Stimulated activated CD4-positive, alpha-beta T cell treated with anti-CD3 and anti-CD28 coated beads, TNF-alpha, amount 100 ng/mL, for 48 hours (primary cell): ENCODE measurements around the gene PTPN9.
"Not testable (repeated sequence)": the region's sequence is repeated elsewhere in the genome, so short reads cannot be mapped to it uniquely, and the experiment has no call there.

Experiments
- DNase-seq, 3 donors: peaks; one replicate each; pipeline ENCODE4 v3.0.0-alpha.2; 2020; ENCODE audit warnings: low read depth in 3 of 3

The PTPN9 gene

DNA sequence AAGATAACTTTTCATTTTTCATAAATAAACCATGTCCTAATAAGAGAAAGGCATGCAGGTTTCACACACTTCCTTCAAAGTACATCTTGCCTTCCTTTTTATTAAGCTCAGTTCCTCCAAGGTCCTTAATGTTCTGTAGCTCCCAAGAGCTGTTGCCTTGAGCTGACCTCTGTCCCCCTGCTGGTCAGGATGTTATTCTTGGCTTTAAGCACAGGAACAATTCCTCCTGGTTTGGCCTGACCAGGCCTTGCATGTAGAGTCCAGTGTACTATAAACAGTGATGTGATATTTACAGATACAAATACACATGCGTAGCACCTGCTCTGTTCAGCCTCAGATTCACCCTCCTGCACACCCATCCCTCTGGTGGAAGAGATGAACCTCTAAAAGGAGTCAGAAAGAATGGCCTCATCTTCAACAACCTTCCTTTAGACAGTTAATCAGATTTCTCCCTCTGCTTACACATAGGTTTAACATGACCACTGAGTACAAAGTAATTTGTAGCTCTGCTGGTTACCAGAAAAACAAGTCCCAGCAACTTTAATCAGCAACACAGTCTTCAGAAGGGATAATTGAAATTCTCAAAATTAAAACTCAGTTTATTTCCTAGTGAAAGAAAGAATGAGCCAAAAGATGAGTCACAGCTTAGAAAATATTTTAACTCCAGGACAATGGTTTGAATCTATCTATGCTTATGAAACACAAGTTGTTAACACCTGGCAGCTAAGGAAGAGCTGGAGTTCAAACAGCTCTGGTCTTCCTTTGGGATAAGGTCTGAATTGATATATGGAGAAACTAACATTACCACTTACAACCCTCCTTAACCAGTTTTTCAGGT is 46.5 kb downstream of the PTPN9 start:
- no peak for DNase-seq

DNA sequence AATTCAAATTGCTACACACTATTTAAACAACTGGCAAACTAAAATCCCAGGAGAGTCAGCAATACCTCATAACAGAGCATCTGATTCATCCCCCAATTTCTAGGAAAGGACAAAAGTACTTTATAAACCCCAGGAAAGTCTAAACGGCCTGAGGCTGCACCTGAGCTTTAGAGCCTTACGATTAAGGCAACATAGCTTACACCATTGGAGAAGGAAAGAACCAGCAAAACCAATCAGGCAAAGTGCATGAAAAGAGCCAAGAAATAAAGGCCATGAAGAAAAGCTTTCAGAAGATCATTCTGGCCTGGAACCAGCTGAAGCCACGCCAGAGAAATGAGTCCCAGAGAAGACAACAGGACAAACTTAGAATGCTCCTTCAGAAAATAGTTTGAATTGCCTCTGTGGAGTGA is 48.1 kb downstream of the PTPN9 start:
- DNase-seq = no peak

DNA sequence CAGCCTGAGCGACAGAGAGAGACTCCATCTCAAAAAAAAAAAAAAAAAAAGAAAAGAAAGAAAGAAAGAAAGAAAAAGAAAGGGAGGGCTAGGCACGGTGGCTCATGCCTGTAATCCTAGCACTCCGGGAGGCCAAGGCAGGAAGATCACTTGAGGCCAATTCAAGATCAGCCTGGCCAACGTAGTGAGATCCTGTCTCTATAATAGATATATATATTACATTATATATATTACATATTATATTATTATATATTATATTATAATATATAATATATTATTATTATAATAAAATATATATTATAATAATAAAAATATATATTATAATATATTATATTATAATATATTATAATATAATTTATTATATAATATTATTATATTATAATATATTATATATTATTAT is 48.9 kb downstream of the PTPN9 start:
- DNase-seq = no peak

- not testable (repeated sequence) for DNase-seq
Measured at GRCh38 chr15:75525756-75526155, 53.4 kb downstream of the PTPN9 start.

DNA sequence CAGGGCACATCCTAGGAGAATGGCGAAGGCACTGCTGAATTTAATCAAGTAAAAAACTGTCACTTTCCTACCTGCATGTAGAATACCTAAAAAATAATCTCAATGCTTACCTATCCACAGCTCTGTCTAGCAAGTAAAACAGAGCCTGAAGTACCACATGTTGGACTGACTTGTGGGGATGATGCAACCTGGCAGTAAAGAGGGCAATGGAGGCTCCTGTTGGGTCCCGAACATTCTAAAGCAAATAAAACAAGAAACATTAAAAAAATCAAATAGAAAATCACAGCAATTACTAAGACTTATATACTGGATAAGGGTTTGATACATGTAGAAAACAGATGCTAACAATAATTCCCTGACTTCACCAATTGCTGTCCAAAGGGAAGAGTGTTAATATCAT is 56.1 kb downstream of the PTPN9 start:
- no peak for DNase-seq

- DNase-seq = no peak
Measured at GRCh38 chr15:75517233-75517632, 61.9 kb downstream of the PTPN9 start.

GRCh38 chr15:75508840-75509532 is 70.1 kb downstream of the PTPN9 start:
- DNase-seq = peak in 1 of 3 donors; percentile 8

GRCh38 chr15:75502360-75502759 is 76.8 kb downstream of the PTPN9 start:
- DNase-seq = no peak

DNA sequence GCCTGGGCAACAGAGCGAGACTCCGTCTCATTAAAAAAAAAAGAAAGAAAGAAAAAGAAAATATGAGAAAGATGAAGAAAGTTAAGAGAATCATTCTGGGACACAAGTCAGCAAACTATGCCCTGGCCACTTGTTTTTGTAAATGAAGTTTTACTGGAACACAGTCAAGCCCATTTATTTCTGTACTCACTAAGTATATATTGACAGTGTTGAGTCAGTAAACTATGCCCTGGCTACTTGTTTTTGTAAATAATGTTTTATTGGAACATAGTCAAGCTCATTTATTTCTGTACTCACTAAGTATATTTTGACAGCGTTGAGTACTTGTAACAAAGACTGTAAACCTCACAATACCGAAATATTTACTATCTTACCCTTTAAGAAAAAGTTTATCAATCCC is 85.4 kb downstream of the PTPN9 start:
- no peak for DNase-seq

DNA sequence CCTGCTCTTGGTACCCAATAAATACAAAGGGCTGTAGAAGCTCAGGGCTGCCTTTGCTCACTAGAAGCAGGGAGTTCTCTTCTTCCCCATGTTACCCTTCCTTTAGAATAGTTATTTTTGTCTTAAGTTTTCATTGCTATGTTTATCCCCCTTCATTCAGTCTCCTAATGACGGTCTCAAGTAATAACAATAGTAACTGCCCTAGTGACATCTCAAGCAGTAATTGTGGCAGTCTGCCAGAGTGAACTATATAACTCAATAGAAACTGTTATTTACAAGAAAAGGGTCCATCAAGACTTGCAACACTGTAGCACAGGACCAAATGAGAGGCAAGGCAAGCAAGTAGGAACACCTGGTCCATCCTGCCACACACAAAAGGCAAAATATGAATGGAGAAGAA is 95.2 kb downstream of the PTPN9 start:
- DNase-seq = no peak

GRCh38 chr15:75483556-75483955 is 95.6 kb downstream of the PTPN9 start:
- not testable (repeated sequence) for DNase-seq

GRCh38 chr15:75483106-75483505 is 96.0 kb downstream of the PTPN9 start:
- DNase-seq = no peak

GRCh38 chr15:75480463-75480862 is 98.7 kb downstream of the PTPN9 start:
- DNase-seq = not testable (repeated sequence)

- DNase-seq = no peak
Measured at GRCh38 chr15:75479670-75480069, 99.4 kb downstream of the PTPN9 start.

GRCh38 chr15:75477094-75477493 is 102.0 kb downstream of the PTPN9 start:
- DNase-seq = not testable (repeated sequence)

DNA sequence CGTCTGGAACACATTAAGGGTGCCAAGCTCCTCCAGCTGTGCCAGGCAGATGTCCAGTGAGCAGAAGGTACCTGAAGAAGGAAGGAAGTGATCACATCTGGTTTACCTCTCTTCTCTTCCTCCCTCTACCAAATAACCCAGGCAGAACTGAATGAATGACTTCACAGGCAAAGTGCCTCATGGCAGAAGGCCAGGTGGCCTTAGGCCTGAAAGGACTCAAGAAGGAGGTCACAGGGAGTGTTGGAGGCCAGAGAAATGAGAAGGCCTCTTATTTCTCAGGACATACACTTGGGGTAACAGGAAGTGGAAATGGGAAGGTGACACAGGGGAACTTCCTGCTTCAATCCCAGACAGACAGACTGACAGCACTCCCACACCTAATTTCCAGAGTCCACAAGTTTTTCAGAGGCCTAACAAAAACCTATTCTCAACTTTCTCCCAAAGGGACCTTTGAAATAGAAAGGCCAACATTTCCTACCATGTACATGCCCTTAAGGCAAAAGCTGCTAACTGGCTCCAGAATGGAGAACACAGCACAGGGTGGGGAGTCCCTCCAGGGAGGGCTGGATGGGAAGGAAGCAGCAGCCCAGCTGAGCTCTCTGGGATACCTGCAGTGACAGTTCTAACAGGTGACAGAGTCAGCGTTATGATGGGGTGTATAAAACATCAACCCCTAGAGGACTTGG is 110.1 kb downstream of the PTPN9 start:
- no peak for DNase-seq

DNA sequence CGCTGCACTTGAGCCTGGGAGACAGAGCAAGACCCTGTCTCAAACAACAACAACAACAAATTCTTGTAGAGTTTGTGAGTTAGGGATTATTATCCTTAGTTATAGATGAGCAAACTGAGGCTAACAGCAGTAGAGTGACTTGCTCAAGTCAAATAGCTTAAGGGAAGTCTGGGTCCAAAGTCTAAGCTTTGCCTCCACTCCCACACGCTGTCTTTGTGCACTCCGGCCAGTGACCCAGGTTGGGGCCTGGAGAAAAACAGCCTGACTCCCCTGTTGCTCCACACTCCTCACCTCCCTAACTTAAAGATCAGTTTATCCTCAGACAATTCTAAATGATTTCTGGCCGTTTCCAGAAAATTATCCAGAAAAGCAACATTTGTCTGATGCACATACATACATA is 118.5 kb downstream of the PTPN9 start:
- DNase-seq = no peak

GRCh38 chr15:75459581-75459980 is 119.5 kb downstream of the PTPN9 start:
- DNase-seq = no peak

DNA sequence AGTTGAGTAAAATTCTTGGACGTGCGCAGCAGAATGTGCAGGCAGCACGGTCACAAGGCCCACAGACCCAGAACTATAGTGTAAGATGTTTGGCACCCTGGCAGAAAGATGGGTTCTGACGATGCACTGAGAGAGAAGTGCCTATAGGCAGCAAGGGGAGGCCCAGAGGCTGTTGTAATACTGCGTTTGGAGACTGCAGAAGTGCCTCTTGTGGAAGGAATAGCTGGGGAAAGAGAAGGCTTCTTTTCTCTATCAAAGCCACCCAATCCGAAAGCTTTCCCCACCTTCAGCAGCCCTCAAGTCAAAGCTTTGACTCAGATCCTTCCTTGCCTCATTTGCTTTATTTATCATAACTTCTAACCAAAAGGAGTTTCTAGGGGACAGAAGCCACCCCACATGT is 122.4 kb downstream of the PTPN9 start:
- no peak for DNase-seq

- DNase-seq = peak in 2 of 3 donors; percentile 45 to 53
Measured at GRCh38 chr15:75455982-75456531, 123.1 kb downstream of the PTPN9 start.

GRCh38 chr15:75455424-75455981 is 123.6 kb downstream of the PTPN9 start:
- peak; percentile 73 to 94 (median 73) for DNase-seq
